ENCODE data around the gene IRX6. TPM values are rescaled to one million over a fixed set of nuclear protein-coding genes. Genes with fewer than 3 reads are reported as not detected.

The IRX6 gene
- total RNA-seq, result 1 to 10 TPM in 1 of 2 donors, under 1 TPM in 1; 0.37 to 6.0 TPM
- 1 to 10 TPM; 2.1 to 6.3 TPM for polyA plus RNA-seq
- long read RNA-seq, donor 1, partial matches to known transcripts, result 0 of 2 reads
- long read RNA-seq, donor 1, other reads (novel, unspliced or antisense), result 0 of 2 reads
- long read RNA-seq, donor 2, result 0 reads
- long read RNA-seq, donor 3, partial matches to known transcripts, result 12 of 12 reads
- long read RNA-seq, donor 3, other reads (novel, unspliced or antisense), result 0 of 12 reads
- long read RNA-seq, donor 4, result 0 reads
- long read RNA-seq, donor 5, result 0 reads

DNA sequence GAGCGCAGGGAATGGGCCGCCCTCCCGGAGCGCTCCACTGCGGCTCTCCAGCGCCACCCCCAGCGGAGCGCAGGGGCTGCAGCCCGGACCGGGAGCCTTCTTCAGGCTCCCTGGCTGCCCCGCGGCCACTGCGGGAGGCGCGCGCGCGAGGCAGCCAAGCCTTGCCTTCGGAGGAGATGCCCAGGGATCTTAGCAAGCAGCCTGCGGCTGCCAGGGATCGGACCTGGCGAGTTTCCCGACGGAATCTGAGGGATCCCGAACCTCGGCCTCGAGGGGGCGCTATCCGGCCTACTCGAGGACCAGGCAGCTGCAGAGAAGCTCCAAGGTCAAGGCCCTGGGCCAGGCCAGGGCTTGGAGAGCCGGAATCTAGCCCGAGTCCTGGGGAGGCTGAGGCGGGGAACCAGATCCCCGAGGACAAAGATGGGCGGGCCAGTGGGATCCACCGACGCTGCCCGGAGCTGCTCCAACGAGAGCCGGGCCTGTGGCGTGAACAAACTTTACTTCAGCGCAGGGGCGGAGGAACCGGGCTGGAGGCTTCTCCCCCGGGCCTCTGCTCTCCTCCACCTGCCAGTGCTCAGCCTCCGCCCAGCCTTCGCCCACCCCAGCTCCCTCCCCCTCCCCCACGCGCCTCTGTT lies at the start of gene IRX6:
Gene IRX6 (plus strand): TSS at position 567 of the 635 bp plus-strand sequence. CDS start 889 bp downstream, outside the sequence.
- peak within 1 kb of the TSS; percentile 5 for H3K4me3 ChIP-seq
- ATAC-seq (ENCODE audit: insufficient read depth, low FRiP score) (peak; percentile 21), DNase-seq (peak; percentile 20 to 58 (median 51))
- H3K27ac ChIP-seq (ENCODE audit: low read depth in 1 of 2, low read length in 1 of 2), result peak within 1 kb of the TSS in 1 of 2 donors; percentile 35
- peaks cover 0 to 11% (median 0%) of the 10 kb centered on the region in 4 donors for H3K9me3 ChIP-seq (ENCODE audit: control insufficient read depth in 4 of 4, insufficient read depth in 3 of 4, low read length in 3 of 4)
- no peaks in the 10 kb centered on the region for H3K36me3 ChIP-seq (ENCODE audit: control insufficient read depth in 4 of 4, insufficient read depth in 4 of 4, low read length in 4 of 4)
- no peak within 1 kb of the TSS for H3K9ac ChIP-seq (ENCODE audit: insufficient read depth in 1 of 2, low read length in 2 of 2)
- H3K4me1 ChIP-seq (ENCODE audit: control insufficient read depth in 5 of 5, insufficient read depth in 5 of 5, low read length in 5 of 5), result peaks cover 0 to 2% (median 0%) of the 10 kb centered on the region in 5 donors
- H3K27me3 ChIP-seq (ENCODE audit: control insufficient read depth in 3 of 3, insufficient read depth in 3 of 3, low read length in 2 of 3), result peaks cover 25 to 68% (median 60%) of the 10 kb centered on the region in 3 donors
- TF ChIP-seq, protein P1, sequence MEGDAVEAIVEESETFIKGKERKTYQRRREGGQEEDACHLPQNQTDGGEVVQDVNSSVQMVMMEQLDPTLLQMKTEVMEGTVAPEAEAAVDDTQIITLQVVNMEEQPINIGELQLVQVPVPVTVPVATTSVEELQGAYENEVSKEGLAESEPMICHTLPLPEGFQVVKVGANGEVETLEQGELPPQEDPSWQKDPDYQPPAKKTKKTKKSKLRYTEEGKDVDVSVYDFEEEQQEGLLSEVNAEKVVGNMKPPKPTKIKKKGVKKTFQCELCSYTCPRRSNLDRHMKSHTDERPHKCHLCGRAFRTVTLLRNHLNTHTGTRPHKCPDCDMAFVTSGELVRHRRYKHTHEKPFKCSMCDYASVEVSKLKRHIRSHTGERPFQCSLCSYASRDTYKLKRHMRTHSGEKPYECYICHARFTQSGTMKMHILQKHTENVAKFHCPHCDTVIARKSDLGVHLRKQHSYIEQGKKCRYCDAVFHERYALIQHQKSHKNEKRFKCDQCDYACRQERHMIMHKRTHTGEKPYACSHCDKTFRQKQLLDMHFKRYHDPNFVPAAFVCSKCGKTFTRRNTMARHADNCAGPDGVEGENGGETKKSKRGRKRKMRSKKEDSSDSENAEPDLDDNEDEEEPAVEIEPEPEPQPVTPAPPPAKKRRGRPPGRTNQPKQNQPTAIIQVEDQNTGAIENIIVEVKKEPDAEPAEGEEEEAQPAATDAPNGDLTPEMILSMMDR (IDR thresholded peaks at IDR 0.05; ENCODE audit: control extremely low read depth, extremely low read depth), result no peak
- WGBS, 2 donors, result 2 to 4% methylated on average over 39 to 49 of the region's 49 CpGs

DNA sequence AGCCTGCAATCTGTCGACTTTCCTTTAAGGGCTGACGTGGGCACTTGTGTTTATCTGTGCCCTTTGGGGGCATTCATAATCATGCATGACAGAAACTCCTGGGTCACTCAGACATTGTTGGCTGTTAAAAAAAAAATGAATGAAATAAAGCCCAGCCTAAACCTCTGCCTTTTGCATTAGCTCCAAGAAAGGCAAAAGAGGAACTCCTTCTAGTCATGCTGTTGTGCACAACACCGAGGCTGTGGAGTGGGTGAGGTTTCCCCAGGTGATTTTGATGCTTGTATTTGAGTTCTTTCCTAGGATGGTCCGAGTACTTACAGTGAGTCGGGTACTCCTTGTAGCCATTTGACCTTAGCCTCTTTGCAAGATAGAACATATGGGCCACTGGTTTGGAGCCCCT lies 49.6 kb upstream of the IRX6 start:
- Histone ChIP-seq H3K27me3 (ENCODE audit: control insufficient read depth in 3 of 3, insufficient read depth in 3 of 3, low read length in 2 of 3) (no peaks in the 10 kb centered on the region), H3K36me3 (ENCODE audit: control insufficient read depth in 4 of 4, insufficient read depth in 4 of 4, low read length in 4 of 4) (no peaks in the 10 kb centered on the region), H3K4me3 (no peak overlapping the region), H3K9me3 (ENCODE audit: control insufficient read depth in 4 of 4, insufficient read depth in 3 of 4, low read length in 3 of 4) (peaks cover 0 to 1% (median 0%) of the 10 kb centered on the region in 4 donors), H3K27ac (ENCODE audit: low read depth in 1 of 2, low read length in 1 of 2) (no peak overlapping the region), H3K4me1 (ENCODE audit: control insufficient read depth in 5 of 5, insufficient read depth in 5 of 5, low read length in 5 of 5) (no peaks in the 10 kb centered on the region), H3K9ac (ENCODE audit: insufficient read depth in 1 of 2, low read length in 2 of 2) (no peak overlapping the region)
- TF ChIP-seq, protein P1 (IDR thresholded peaks at IDR 0.05; ENCODE audit: control extremely low read depth, extremely low read depth), result no peak
- ATAC-seq (ENCODE audit: insufficient read depth, low FRiP score) (no peak), DNase-seq (no peak)
- WGBS, 2 donors, result 71 to 75% methylated on average over 5 of the region's 5 CpGs

DNA sequence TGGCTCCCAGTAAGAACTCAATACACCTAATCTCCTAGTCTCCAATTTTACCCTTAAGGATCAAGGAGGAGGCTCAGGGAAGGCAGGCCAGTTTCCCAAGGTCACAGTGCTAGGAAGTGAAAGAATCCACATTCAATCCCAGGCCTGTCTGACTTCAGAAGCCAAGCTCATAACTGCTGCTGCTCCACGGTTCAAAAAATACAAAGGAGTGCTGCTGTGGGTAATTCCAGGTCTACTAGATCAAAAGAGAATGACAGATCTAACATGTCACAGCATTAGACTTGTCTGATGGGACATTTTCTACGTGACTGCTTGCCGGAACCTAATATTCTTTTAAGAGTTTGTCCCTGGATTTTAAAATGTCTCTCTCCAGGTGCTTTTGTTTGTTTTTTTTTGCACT lies 48.8 kb upstream of the IRX6 start:
- peaks cover 0 to 1% (median 0%) of the 10 kb centered on the region in 4 donors for H3K9me3 ChIP-seq (ENCODE audit: control insufficient read depth in 4 of 4, insufficient read depth in 3 of 4, low read length in 3 of 4)
- H3K4me1 ChIP-seq (ENCODE audit: control insufficient read depth in 5 of 5, insufficient read depth in 5 of 5, low read length in 5 of 5), result no peaks in the 10 kb centered on the region
- DNase-seq (no peak), ATAC-seq (ENCODE audit: insufficient read depth, low FRiP score) (no peak)
- no peak overlapping the region for H3K4me3 ChIP-seq
- TF ChIP-seq, protein P1 (IDR thresholded peaks at IDR 0.05; ENCODE audit: control extremely low read depth, extremely low read depth), result no peak
- H3K9ac ChIP-seq (ENCODE audit: insufficient read depth in 1 of 2, low read length in 2 of 2), result no peak overlapping the region
- no peaks in the 10 kb centered on the region for H3K36me3 ChIP-seq (ENCODE audit: control insufficient read depth in 4 of 4, insufficient read depth in 4 of 4, low read length in 4 of 4)
- H3K27me3 ChIP-seq (ENCODE audit: control insufficient read depth in 3 of 3, insufficient read depth in 3 of 3, low read length in 2 of 3), result no peaks in the 10 kb centered on the region
- 72 to 79% methylated on average over 3 of the region's 3 CpGs for WGBS, 2 donors
- no peak overlapping the region for H3K27ac ChIP-seq (ENCODE audit: low read depth in 1 of 2, low read length in 1 of 2)

Data from lung (tissue), 16 donors.